MM.1S (cell line): Measurements from ENCODE around the gene CELSR3.

Experiments used
- DNase-seq: peaks from one replicate; pipeline ENCODE4 v3.0.0-alpha.2; 2015
- H2AFZ ChIP-seq: fragments of 300-600 bp; sonication (generic); 2 replicates; pipeline ENCODE4 v1.6.0; 2016; ENCODE audit warnings: antibody characterized with exemption, low read length
- H3F3A ChIP-seq: fragments of 300-600 bp; sonication (generic); 2 replicates; pipeline ENCODE4 v1.6.1; 2016; ENCODE audit warnings: mild to moderate bottlenecking, antibody characterized with exemption, low read length, moderate library complexity, mixed read lengths; ENCODE audit not compliant: insufficient read depth
- H3K27ac ChIP-seq: fragments of 300-600 bp; sonication (generic); 2 replicates; pipeline ENCODE4 v1.5.1; 2016; ENCODE audit warnings: mild to moderate bottlenecking, low read length
- H3K27me3 ChIP-seq: fragments of 300-600 bp; sonication (generic); replicated peaks from 2 replicates; pipeline ENCODE4 v1.6.0; 2016; ENCODE audit warnings: low read length; ENCODE audit not compliant: insufficient read depth
- H3K36me3 ChIP-seq: fragments of 300-600 bp; sonication (generic); replicated peaks from 2 replicates; pipeline ENCODE4 v1.6.1; 2016; ENCODE audit warnings: mild to moderate bottlenecking, low read length, mixed read lengths; ENCODE audit not compliant: insufficient read depth
- H3K4me1 ChIP-seq: fragments of 300-600 bp; sonication (generic); 2 replicates; pipeline ENCODE4 v1.6.1; 2016; ENCODE audit warnings: low read length, mixed read lengths
- H3K4me2 ChIP-seq: fragments of 300-600 bp; sonication (generic); 2 replicates; pipeline ENCODE4 v1.6.0; 2016; ENCODE audit warnings: low read depth, low read length
- H3K4me3 ChIP-seq: fragments of 300-600 bp; sonication (generic); 2 replicates; pipeline ENCODE4 v1.5.1; 2016; ENCODE audit warnings: low read length, mixed read lengths
- H3K79me2 ChIP-seq: fragments of 300-600 bp; sonication (generic); 2 replicates; pipeline ENCODE4 v1.6.1; 2016; ENCODE audit warnings: mixed run types, low read length, mixed read lengths
- H3K9ac ChIP-seq: fragments of 300-600 bp; sonication (generic); 2 replicates; pipeline ENCODE4 v1.6.1; 2016; ENCODE audit warnings: low read length, mixed read lengths
- H3K9me2 ChIP-seq: fragments of 300-600 bp; sonication (generic); replicated peaks from 2 replicates; pipeline ENCODE4 v1.6.1; 2016; ENCODE audit warnings: mild to moderate bottlenecking, low read length, mixed read lengths; ENCODE audit not compliant: insufficient read depth
- H3K9me3 ChIP-seq: fragments of 300-600 bp; sonication (generic); replicated peaks from 2 replicates; pipeline ENCODE4 v1.6.1; 2016; ENCODE audit warnings: mild to moderate bottlenecking, low read length, mixed read lengths; ENCODE audit not compliant: insufficient read depth
- H4K20me1 ChIP-seq: fragments of 300-600 bp; sonication (generic); 2 replicates; pipeline ENCODE4 v1.6.1; 2016; ENCODE audit warnings: mild to moderate bottlenecking, low read length, moderate library complexity, mixed read lengths; ENCODE audit not compliant: insufficient read depth
- EZH2 ChIP-seq: fragments of 300-600 bp; sonication (generic); optimal IDR thresholded peaks from 2 replicates; pipeline ENCODE3; 2017; ENCODE audit warnings: low read depth, mild to moderate bottlenecking, antibody characterized with exemption, low read length, mixed read lengths
- EZH2phosphoT487 ChIP-seq: fragments of 300-600 bp; sonication (generic); IDR thresholded peaks from 2 replicates; pipeline ENCODE4 v1.6.1; 2018; ENCODE audit warnings: antibody characterized with exemption, low read length
- TF ChIP-seq, protein P1 (sequence below): fragments of 300-600 bp; sonication (generic); IDR thresholded peaks from 2 replicates; pipeline ENCODE4 v1.5.1; 2016; ENCODE audit warnings: antibody characterized with exemption, low read length, mixed read lengths

CELSR3 gene

DNA sequence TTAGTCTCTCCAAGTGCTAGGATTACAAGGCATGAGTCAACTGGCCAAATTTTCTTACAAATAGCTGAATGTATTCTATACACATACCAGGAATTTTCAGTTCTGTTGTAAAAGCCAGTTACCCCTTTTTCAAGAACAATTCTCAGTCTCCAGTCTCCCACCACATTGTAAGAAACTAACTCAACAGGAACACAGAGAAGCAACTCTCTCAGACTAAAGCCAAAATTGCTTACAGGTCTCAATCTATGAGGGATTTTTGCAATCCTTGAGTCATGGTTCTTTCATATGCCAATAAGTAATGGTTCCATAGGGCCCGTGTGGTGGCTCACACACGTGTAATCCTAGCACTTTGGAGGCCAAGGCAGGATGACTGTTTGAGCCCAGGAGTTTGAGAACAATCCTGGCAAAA lies 45.8 kb upstream of the CELSR3 start:
- Histone ChIP-seq H4K20me1 (no peaks in the 10 kb centered on the region), H3K9me2 (no peaks in the 10 kb centered on the region), H2AFZ (no peak overlapping the region), H3K4me3 (no peak overlapping the region), H3K9me3 (no peaks in the 10 kb centered on the region), H3K4me1 (no peaks in the 10 kb centered on the region), H3K27ac (no peak overlapping the region), H3K9ac (no peak overlapping the region), H3K79me2 (peaks cover 87% of the 10 kb centered on the region), H3K4me2 (no peak overlapping the region), H3F3A (0 out of 2 replicates have a peak, but pooled peaks cover 4% of the 10 kb centered on the region), H3K27me3 (no peaks in the 10 kb centered on the region), H3K36me3 (no peaks in the 10 kb centered on the region)
- TF ChIP-seq, protein P1, sequence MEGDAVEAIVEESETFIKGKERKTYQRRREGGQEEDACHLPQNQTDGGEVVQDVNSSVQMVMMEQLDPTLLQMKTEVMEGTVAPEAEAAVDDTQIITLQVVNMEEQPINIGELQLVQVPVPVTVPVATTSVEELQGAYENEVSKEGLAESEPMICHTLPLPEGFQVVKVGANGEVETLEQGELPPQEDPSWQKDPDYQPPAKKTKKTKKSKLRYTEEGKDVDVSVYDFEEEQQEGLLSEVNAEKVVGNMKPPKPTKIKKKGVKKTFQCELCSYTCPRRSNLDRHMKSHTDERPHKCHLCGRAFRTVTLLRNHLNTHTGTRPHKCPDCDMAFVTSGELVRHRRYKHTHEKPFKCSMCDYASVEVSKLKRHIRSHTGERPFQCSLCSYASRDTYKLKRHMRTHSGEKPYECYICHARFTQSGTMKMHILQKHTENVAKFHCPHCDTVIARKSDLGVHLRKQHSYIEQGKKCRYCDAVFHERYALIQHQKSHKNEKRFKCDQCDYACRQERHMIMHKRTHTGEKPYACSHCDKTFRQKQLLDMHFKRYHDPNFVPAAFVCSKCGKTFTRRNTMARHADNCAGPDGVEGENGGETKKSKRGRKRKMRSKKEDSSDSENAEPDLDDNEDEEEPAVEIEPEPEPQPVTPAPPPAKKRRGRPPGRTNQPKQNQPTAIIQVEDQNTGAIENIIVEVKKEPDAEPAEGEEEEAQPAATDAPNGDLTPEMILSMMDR: no peak
- no peak for TF ChIP-seq EZH2phosphoT487
- no peak for TF ChIP-seq EZH2
- no peak for DNase-seq

DNA sequence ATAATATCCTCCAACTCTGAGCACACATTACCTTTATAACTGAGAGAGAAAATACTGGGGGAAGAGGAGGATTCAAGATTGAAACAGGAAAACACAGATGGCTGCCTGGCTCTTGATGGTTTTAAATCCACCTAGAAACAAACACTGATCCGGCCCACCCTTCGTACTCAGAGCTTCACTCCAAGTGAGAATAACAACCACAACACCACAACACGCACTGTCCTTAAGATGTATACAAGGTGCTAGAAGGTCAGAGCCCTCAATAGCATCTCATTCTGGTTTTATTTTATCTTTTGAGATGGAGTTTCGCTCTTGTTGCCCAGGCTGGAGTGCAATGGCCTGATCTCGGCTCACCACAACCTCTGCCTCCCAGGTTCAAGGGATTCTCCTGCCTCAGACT lies 44.5 kb upstream of the CELSR3 start:
- peaks cover 86% of the 10 kb centered on the region for H3K79me2 ChIP-seq
- no peaks in the 10 kb centered on the region for H4K20me1 ChIP-seq
- H3K4me1 ChIP-seq: no peaks in the 10 kb centered on the region
- no peaks in the 10 kb centered on the region for H3K9me3 ChIP-seq
- no peaks in the 10 kb centered on the region for H3K9me2 ChIP-seq
- H3K4me2 ChIP-seq: no peak overlapping the region
- H2AFZ ChIP-seq: no peak overlapping the region
- H3K36me3 ChIP-seq: no peaks in the 10 kb centered on the region
- H3F3A ChIP-seq: 0 out of 2 replicates have a peak, but pooled peaks cover 4% of the 10 kb centered on the region
- no peak for TF ChIP-seq EZH2phosphoT487
- no peak for TF ChIP-seq EZH2
- TF ChIP-seq, protein P1: no peak
- H3K4me3 ChIP-seq: no peak overlapping the region
- DNase-seq: no peak
- H3K27me3 ChIP-seq: no peaks in the 10 kb centered on the region
- no peak overlapping the region for H3K27ac ChIP-seq
- H3K9ac ChIP-seq: no peak overlapping the region

DNA sequence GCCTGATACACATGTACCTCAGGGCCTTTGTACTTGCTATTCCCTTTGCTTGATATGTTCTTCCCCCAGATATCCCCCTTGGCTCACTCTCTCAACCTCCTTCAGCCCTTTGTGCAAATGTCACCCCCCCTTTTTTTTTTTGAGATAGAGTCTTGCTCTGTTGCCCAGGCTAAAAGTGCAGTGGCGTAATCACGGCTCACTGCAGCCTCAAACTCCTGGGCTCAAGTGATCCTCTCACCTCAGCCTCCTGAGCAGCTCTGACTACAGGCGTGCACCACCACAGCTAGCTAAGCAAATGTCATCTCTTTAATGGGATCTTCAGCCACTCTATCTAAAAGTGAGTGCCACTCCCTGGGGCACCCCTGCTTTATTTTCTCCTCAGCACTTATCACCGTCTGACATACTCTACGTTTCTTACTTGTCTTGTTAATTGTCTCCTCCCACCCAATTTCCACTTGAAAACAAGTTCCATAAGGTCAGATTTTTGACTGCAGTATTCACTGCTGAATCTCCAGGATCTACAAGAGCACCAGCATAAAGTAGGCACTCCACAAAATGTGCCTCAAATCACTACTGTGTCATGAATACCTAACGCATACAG lies 39.7 kb upstream of the CELSR3 start:
- H2AFZ ChIP-seq: no peak overlapping the region
- H3K4me1 ChIP-seq: no peaks in the 10 kb centered on the region
- H3K79me2 ChIP-seq: peaks cover 84% of the 10 kb centered on the region
- no peaks in the 10 kb centered on the region for H3K9me2 ChIP-seq
- no peaks in the 10 kb centered on the region for H3F3A ChIP-seq
- H3K4me2 ChIP-seq: no peak overlapping the region
- no peaks in the 10 kb centered on the region for H4K20me1 ChIP-seq
- no peak for TF ChIP-seq EZH2phosphoT487
- TF ChIP-seq, protein P1: no peak
- TF ChIP-seq EZH2: no peak
- no peak overlapping the region for H3K27ac ChIP-seq
- no peaks in the 10 kb centered on the region for H3K27me3 ChIP-seq
- H3K4me3 ChIP-seq: no peak overlapping the region
- no peaks in the 10 kb centered on the region for H3K9me3 ChIP-seq
- no peak overlapping the region for H3K9ac ChIP-seq
- no peak for DNase-seq
- H3K36me3 ChIP-seq: no peaks in the 10 kb centered on the region
